Endodermal cell (in vitro differentiated cells): ENCODE measurements around the gene SAXO1. TPM values are rescaled to one million over a fixed set of nuclear protein-coding genes. Genes with fewer than 3 reads are reported as not detected.
A peak's percentile ranks its signal among the peaks of the same experiment; 100 is the strongest.

Source experiments
- DNase-seq: peaks from one replicate; pipeline ENCODE4 v3.0.0-alpha.2; 2017
- H3K27ac ChIP-seq: 2 replicates; pipeline ENCODE4 v1.5.1; 2013; ENCODE audit warnings: mild to moderate bottlenecking, low read depth, low read length, moderate library complexity
- H3K27me3 ChIP-seq: 2 replicates; pipeline ENCODE4 v1.6.1; 2013; ENCODE audit warnings: mild to moderate bottlenecking, low read length, moderate library complexity; ENCODE audit not compliant: insufficient read depth, control insufficient read depth, poor library complexity, severe bottlenecking
- H3K36me3 ChIP-seq: 2 replicates; pipeline ENCODE4 v1.7.0; 2013; ENCODE audit warnings: mild to moderate bottlenecking, low read length, moderate library complexity; ENCODE audit not compliant: control insufficient read depth, insufficient read depth
- H3K4me1 ChIP-seq: one replicate; pipeline ENCODE4 v1.7.0; 2013; ENCODE audit warnings: low read length; ENCODE audit not compliant: control insufficient read depth, insufficient read depth
- H3K4me3 ChIP-seq: 2 replicates; pipeline ENCODE4 v1.5.1; 2013; ENCODE audit warnings: mild to moderate bottlenecking, low read length, moderate library complexity
- H3K9ac ChIP-seq: 2 replicates; pipeline ENCODE4 v1.6.1; 2013; ENCODE audit warnings: mild to moderate bottlenecking, low read length, moderate library complexity; ENCODE audit not compliant: poor library complexity, severe bottlenecking; ENCODE audit errors: extremely low read depth
- H3K9me3 ChIP-seq: 2 replicates; pipeline ENCODE4 v1.6.1; 2013; ENCODE audit warnings: mild to moderate bottlenecking, low read length, moderate library complexity; ENCODE audit not compliant: control insufficient read depth
- H3K27ac Mint-ChIP-seq: 2 replicates; pipeline ENCODE4 v1.8.0; 2020; ENCODE audit warnings: mixed read lengths
- H3K27me3 Mint-ChIP-seq: 2 replicates; pipeline ENCODE4 v1.8.0; 2021; ENCODE audit warnings: mild to moderate bottlenecking, mixed read lengths; ENCODE audit not compliant: insufficient read depth
- H3K36me3 Mint-ChIP-seq: 2 replicates; pipeline ENCODE4 v1.8.0; 2020; ENCODE audit warnings: low read depth, mixed read lengths
- H3K4me1 Mint-ChIP-seq: 2 replicates; pipeline ENCODE4 v1.8.0; 2020; ENCODE audit warnings: mixed read lengths
- H3K4me3 Mint-ChIP-seq: 2 replicates; pipeline ENCODE4 v1.8.0; 2020; ENCODE audit warnings: mild to moderate bottlenecking, moderate library complexity, mixed read lengths
- H3K9me3 Mint-ChIP-seq: 2 replicates; pipeline ENCODE4 v1.8.0; 2020; ENCODE audit warnings: mild to moderate bottlenecking, mixed read lengths
- WGBS, 2 experiments: methylation state at CpG; one replicate each; pipeline versions ENCODE4 v1.1.5 to v1.1.7; 2013; ENCODE audit warnings: missing lambda C conversion rate in 2 of 2, mixed read lengths in 1 of 2; ENCODE audit not compliant: insufficient coverage in 1 of 2, insufficient read length in 1 of 2; 5-methylcytosine and 5-hydroxymethylcytosine counted together
- total RNA-seq, 2 donors: library from RNA; stranded (reverse); fragmentation: NEBNext Ultra II Directional in 1 of 2; extraction: Animal tissue kit (Norgen Biotek cat#: 25700) in 1 of 2; gene quantifications; 2 replicates in 1 of 2; 3 replicates in 1 of 2; pipeline ENCODE4 v1.2.1, GENCODE V29; 2021
- TF ChIP-seq, protein P1 (sequence below): fragments of 200-600 bp; sonication (generic); conservative IDR thresholded peaks from 2 replicates; pipeline ENCODE4 v1.5.0; 2021; ENCODE audit warnings: antibody characterized with exemption, mild to moderate bottlenecking

SAXO1 gene
- total RNA-seq, 2 donors from 2014 or later = 0.04 to 1.2 TPM

DNA sequence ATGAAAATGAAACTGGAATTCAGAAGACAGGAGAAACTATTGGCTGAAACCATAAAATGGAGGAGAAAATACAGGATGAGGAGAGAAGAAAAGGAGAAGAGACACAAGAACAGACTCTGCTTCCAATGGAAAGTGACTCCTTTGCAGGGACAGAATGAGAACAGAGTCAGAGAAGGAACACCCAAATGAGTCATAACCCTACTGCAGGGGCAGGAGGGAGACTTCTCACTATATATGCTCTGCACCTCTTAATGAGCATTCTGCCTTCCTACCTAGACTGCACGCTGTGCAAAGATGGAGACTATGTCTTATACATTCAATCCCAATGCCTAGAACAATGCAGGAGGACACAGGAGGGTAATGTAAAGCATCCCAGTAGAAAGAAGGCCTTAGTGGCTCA is 2.1 kb downstream of the SAXO1 start:
- Mint-ChIP-seq H3K27me3 (no peaks in the 10 kb centered on the region), H3K9me3 (peaks cover 7% of the 10 kb centered on the region), H3K4me3 (no peak overlapping the region), H3K4me1 (no peaks in the 10 kb centered on the region), H3K36me3 (peaks cover 6% of the 10 kb centered on the region), H3K27ac (no peak overlapping the region)
- 90 to 96% methylated on average over 1 of the region's 1 CpG for WGBS, 2 experiments
- no peak overlapping the region for H3K27ac ChIP-seq
- H3K27me3 ChIP-seq = no peaks in the 10 kb centered on the region
- DNase-seq = no peak
- H3K4me3 ChIP-seq = no peak overlapping the region
- TF ChIP-seq, protein P1, sequence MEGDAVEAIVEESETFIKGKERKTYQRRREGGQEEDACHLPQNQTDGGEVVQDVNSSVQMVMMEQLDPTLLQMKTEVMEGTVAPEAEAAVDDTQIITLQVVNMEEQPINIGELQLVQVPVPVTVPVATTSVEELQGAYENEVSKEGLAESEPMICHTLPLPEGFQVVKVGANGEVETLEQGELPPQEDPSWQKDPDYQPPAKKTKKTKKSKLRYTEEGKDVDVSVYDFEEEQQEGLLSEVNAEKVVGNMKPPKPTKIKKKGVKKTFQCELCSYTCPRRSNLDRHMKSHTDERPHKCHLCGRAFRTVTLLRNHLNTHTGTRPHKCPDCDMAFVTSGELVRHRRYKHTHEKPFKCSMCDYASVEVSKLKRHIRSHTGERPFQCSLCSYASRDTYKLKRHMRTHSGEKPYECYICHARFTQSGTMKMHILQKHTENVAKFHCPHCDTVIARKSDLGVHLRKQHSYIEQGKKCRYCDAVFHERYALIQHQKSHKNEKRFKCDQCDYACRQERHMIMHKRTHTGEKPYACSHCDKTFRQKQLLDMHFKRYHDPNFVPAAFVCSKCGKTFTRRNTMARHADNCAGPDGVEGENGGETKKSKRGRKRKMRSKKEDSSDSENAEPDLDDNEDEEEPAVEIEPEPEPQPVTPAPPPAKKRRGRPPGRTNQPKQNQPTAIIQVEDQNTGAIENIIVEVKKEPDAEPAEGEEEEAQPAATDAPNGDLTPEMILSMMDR = no peak
- no peak overlapping the region for H3K9ac ChIP-seq
- H3K4me1 ChIP-seq = no peaks in the 10 kb centered on the region
- no peaks in the 10 kb centered on the region for H3K9me3 ChIP-seq
- no peaks in the 10 kb centered on the region for H3K36me3 ChIP-seq

DNA sequence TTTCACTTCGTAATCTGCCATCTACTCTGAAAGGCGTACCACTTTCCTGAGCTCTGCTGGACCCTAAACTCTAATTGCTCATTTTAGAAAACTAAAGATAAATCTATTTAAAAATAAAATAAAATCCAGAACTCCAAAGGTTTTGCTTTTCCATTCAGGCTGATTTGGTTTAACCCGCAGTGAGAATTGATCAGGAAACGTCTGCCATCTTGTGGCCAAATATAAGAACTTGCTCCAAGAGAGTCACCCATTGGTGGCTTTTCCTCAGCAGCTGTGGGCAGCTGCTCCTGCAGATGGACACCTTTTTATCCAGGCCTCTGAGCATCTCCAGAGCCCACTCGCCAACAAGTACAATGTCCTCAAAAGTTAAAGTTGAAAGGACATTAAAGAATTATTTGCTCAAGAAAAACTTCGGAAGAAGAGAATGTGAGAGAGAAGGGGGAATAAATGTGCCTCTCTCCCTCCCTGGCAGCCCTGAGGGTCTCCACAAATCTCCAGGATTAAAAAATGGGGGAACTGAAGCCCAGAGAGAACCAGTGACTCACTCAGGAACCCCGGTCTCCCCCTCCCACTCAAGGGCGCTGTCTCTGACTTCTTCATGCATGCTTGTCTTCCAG is 4.1 kb downstream of the SAXO1 start:
- TF ChIP-seq, protein P1 = peak; percentile 89
- Mint-ChIP-seq H3K27ac (no peak overlapping the region), H3K4me1 (no peaks in the 10 kb centered on the region), H3K9me3 (no peaks in the 10 kb centered on the region), H3K36me3 (no peaks in the 10 kb centered on the region), H3K27me3 (no peaks in the 10 kb centered on the region), H3K4me3 (no peak overlapping the region)
- peak; percentile 79 for DNase-seq
- Histone ChIP-seq H3K27me3 (no peaks in the 10 kb centered on the region), H3K36me3 (no peaks in the 10 kb centered on the region), H3K4me1 (no peaks in the 10 kb centered on the region), H3K9me3 (no peaks in the 10 kb centered on the region), H3K4me3 (no peak overlapping the region), H3K9ac (no peak overlapping the region), H3K27ac (no peak overlapping the region)
- 33 to 34% methylated on average over 7 to 8 of the region's 8 CpGs for WGBS, 2 experiments

DNA sequence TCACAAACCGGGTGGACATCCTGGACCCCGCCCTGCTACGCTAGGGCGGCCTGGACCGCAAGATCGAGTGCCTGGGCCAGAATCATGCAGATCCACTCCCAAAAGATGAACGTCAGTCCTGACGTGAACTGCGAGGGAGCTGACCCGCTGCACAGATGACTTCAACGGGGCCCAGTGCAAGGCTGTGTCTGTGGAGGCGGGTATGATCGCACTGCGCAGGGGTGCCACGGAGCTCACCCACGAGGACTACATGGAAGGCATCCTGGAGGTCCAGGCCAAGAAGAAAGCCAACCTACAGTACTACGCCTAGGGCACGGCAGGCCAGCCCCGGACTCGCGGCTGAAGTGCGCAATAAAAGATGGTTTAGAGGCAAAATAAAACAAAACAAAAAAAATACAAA is 5.2 kb downstream of the SAXO1 start:
- TF ChIP-seq, protein P1 = no peak
- Histone ChIP-seq H3K9ac (no peak overlapping the region), H3K9me3 (no peaks in the 10 kb centered on the region), H3K27ac (no peak overlapping the region), H3K27me3 (no peaks in the 10 kb centered on the region), H3K36me3 (no peaks in the 10 kb centered on the region), H3K4me3 (no peak overlapping the region), H3K4me1 (no peaks in the 10 kb centered on the region)
- no peak for DNase-seq
- 95% methylated on average over 15 to 22 of the region's 22 CpGs for WGBS, 2 experiments
- H3K36me3 Mint-ChIP-seq = no peaks in the 10 kb centered on the region
- H3K9me3 Mint-ChIP-seq = no peaks in the 10 kb centered on the region
- H3K4me1 Mint-ChIP-seq = no peaks in the 10 kb centered on the region
- no peak overlapping the region for H3K4me3 Mint-ChIP-seq
- no peaks in the 10 kb centered on the region for H3K27me3 Mint-ChIP-seq
- H3K27ac Mint-ChIP-seq = no peak overlapping the region
